GM23338 (cell line): ENCODE measurements around the gene CLEC5A. TPM values are rescaled to one million over a fixed set of nuclear protein-coding genes. Genes with fewer than 3 reads are reported as not detected.
A peak's percentile ranks its signal among the peaks of the same experiment; 100 is the strongest.

ENCODE experiments used
- ATAC-seq: fragments of 200-7000 bp; cut with Tn5 transposase; 3 replicates; pipeline ENCODE4 v1.9.1; 2020
- DNase-seq: peaks from one replicate; pipeline ENCODE4 v3.0.0-alpha.2; 2015; ENCODE audit warnings: low spot score
- H2AFZ ChIP-seq: fragments of 200-600 bp; sonication (generic); 2 replicates; pipeline ENCODE4 v1.8.0; 2016; ENCODE audit warnings: antibody characterized with exemption, mild to moderate bottlenecking, moderate library complexity
- H3F3A ChIP-seq: fragments of 200-600 bp; sonication (generic); replicated peaks from 2 replicates; pipeline ENCODE4 v1.8.0; 2017; ENCODE audit warnings: antibody characterized with exemption, mixed run types, low read depth
- H3K27ac ChIP-seq: fragments of 200-600 bp; sonication (generic); 2 replicates; pipeline ENCODE4 v1.6.1; 2016; ENCODE audit warnings: low read depth
- H3K27me3 ChIP-seq: fragments of 200-600 bp; sonication (generic); 2 replicates; pipeline ENCODE4 v1.8.0; 2016; ENCODE audit warnings: mild to moderate bottlenecking, mixed run types, moderate library complexity; ENCODE audit not compliant: insufficient read depth
- H3K36me3 ChIP-seq: fragments of 200-600 bp; sonication (generic); 2 replicates; pipeline ENCODE4 v1.8.0; 2016; ENCODE audit warnings: mild to moderate bottlenecking; ENCODE audit not compliant: insufficient read depth
- H3K4me1 ChIP-seq: fragments of 200-600 bp; sonication (generic); 2 replicates; pipeline ENCODE4 v1.8.0; 2016; ENCODE audit warnings: mild to moderate bottlenecking, moderate library complexity; ENCODE audit not compliant: insufficient read depth
- H3K4me2 ChIP-seq: fragments of 200-600 bp; sonication (generic); 2 replicates; pipeline ENCODE4 v1.7.1; 2017; ENCODE audit warnings: mixed run types
- H3K4me3 ChIP-seq: fragments of 200-600 bp; sonication (generic); 2 replicates; pipeline ENCODE4 v1.6.1; 2016; ENCODE audit warnings: mixed run types
- H3K79me2 ChIP-seq: fragments of 200-600 bp; sonication (generic); replicated peaks from 2 replicates; pipeline ENCODE4 v1.8.0; 2017; ENCODE audit warnings: mild to moderate bottlenecking; ENCODE audit not compliant: insufficient read depth
- H3K9me2 ChIP-seq: fragments of 200-600 bp; sonication (generic); 2 replicates; pipeline ENCODE4 v1.8.0; 2017; ENCODE audit not compliant: insufficient read depth
- H4K20me1 ChIP-seq: fragments of 200-600 bp; sonication (generic); replicated peaks from 2 replicates; pipeline ENCODE4 v1.8.0; 2017; ENCODE audit warnings: mild to moderate bottlenecking; ENCODE audit not compliant: insufficient read depth
- H3K27ac Mint-ChIP-seq: 2 replicates; pipeline ENCODE4 v1.8.0; 2020; ENCODE audit warnings: inconsistent platforms, mild to moderate bottlenecking, moderate library complexity, mixed read lengths
- H3K27me3 Mint-ChIP-seq: 3 replicates; pipeline ENCODE4 v1.8.0; 2022; ENCODE audit warnings: low read depth, mild to moderate bottlenecking, moderate library complexity, mixed read lengths, inconsistent platforms; ENCODE audit not compliant: insufficient read depth, poor library complexity
- H3K36me3 Mint-ChIP-seq: 3 replicates; pipeline ENCODE4 v1.8.0; 2021; ENCODE audit warnings: low read depth, mild to moderate bottlenecking, inconsistent platforms, moderate library complexity, mixed read lengths
- H3K4me1 Mint-ChIP-seq: 3 replicates; pipeline ENCODE4 v1.8.0; 2020; ENCODE audit warnings: mild to moderate bottlenecking, inconsistent platforms, mixed read lengths
- H3K4me3 Mint-ChIP-seq: 3 replicates; pipeline ENCODE4 v1.8.0; 2021; ENCODE audit warnings: moderate library complexity, mild to moderate bottlenecking, inconsistent platforms, mixed read lengths
- H3K9me3 Mint-ChIP-seq: 3 replicates; pipeline ENCODE4 v1.8.0; 2020; ENCODE audit warnings: moderate library complexity, mild to moderate bottlenecking, inconsistent platforms, mixed read lengths
- EZH2 ChIP-seq: fragments of 200-600 bp; sonication (generic); IDR thresholded peaks from one replicate; pipeline ENCODE4 v1.8.0; 2017; ENCODE audit warnings: antibody characterized with exemption, mild to moderate bottlenecking, low read depth; ENCODE audit not compliant: unreplicated experiment
- JUNB ChIP-seq: IDR thresholded peaks from one replicate; pipeline ENCODE4 v1.6.1; 2016; ENCODE audit warnings: antibody characterized with exemption; ENCODE audit not compliant: unreplicated experiment
- NANOG ChIP-seq: IDR thresholded peaks from 2 replicates; pipeline ENCODE4 v1.6.1; 2016; ENCODE audit warnings: antibody characterized with exemption, borderline replicate concordance
- POLR2AphosphoS5 ChIP-seq: IDR thresholded peaks from 2 replicates; pipeline ENCODE4 v1.6.1; 2016; ENCODE audit warnings: antibody characterized with exemption, low read depth
- REST ChIP-seq: IDR thresholded peaks from one replicate; pipeline ENCODE4 v1.6.1; 2018; ENCODE audit warnings: antibody characterized with exemption; ENCODE audit not compliant: unreplicated experiment
- STAT1 ChIP-seq: IDR thresholded peaks from one replicate; pipeline ENCODE4 v1.6.1; 2016; ENCODE audit warnings: antibody characterized with exemption; ENCODE audit not compliant: unreplicated experiment
- ZNF114 ChIP-seq: fragments of 250-450 bp; sonication (Bioruptor Pico); IDR thresholded peaks from 2 replicates; pipeline ENCODE4 v1.5.0; 2020; ENCODE audit warnings: mild to moderate bottlenecking, moderate library complexity
- polyA plus RNA-seq: library from polyadenylated mRNA; unstranded; fragments of >200 nt; fragmentation: Nextera tagmentation; extraction: Ambion mirVana; gene quantifications from 2 replicates; pipeline ENCODE4 v1.2.1, GENCODE V29; 2016
- total RNA-seq: library from RNA; depleted of rRNA; stranded (reverse); fragments of >200 nt; shearing (Covaris generic); gene quantifications from 2 replicates; pipeline ENCODE4 v1.2.3, GENCODE V29; 2014
- TF ChIP-seq, protein P1 (sequence below), 2 experiments: fragments of 200-600 bp in 1 of 2; sonication (generic) in 1 of 2; conservative IDR thresholded peaks; 2 replicates each; pipeline versions ENCODE4 v1.5.1 to v1.6.1; 2016 to 2017; ENCODE audit warnings: antibody characterized with exemption in 2 of 2, low read depth in 2 of 2, mild to moderate bottlenecking in 2 of 2, moderate library complexity in 1 of 2
- TF ChIP-seq, protein P2 (sequence below): IDR thresholded peaks from 2 replicates; pipeline ENCODE4 v1.6.1; 2016; ENCODE audit warnings: antibody characterized with exemption
- TF ChIP-seq, protein P3 (sequence below): fragments of 250-450 bp; sonication (Bioruptor Pico); IDR thresholded peaks from 2 replicates; pipeline ENCODE4 v1.5.0; 2020; ENCODE audit warnings: mild to moderate bottlenecking, moderate library complexity

Gene CLEC5A
- total and polyA plus RNA-seq, 2 experiments from 2014 or later = not detected

- ATAC-seq = no peak
- Histone ChIP-seq H3K79me2 (no peaks in the 10 kb centered on the region), H3F3A (no peaks in the 10 kb centered on the region), H2AFZ (no peak overlapping the region), H3K36me3 (no peaks in the 10 kb centered on the region), H3K4me1 (no peaks in the 10 kb centered on the region), H3K27me3 (no peaks in the 10 kb centered on the region), H3K9me2 (no peaks in the 10 kb centered on the region), H3K27ac (no peak overlapping the region), H3K4me3 (no peak overlapping the region), H4K20me1 (no peaks in the 10 kb centered on the region), H3K4me2 (no peak overlapping the region)
- DNase-seq = peak; percentile 72
- peaks cover 5% of the 10 kb centered on the region for H3K27me3 Mint-ChIP-seq
- no peak for TF ChIP-seq REST
- TF ChIP-seq, protein P1, sequence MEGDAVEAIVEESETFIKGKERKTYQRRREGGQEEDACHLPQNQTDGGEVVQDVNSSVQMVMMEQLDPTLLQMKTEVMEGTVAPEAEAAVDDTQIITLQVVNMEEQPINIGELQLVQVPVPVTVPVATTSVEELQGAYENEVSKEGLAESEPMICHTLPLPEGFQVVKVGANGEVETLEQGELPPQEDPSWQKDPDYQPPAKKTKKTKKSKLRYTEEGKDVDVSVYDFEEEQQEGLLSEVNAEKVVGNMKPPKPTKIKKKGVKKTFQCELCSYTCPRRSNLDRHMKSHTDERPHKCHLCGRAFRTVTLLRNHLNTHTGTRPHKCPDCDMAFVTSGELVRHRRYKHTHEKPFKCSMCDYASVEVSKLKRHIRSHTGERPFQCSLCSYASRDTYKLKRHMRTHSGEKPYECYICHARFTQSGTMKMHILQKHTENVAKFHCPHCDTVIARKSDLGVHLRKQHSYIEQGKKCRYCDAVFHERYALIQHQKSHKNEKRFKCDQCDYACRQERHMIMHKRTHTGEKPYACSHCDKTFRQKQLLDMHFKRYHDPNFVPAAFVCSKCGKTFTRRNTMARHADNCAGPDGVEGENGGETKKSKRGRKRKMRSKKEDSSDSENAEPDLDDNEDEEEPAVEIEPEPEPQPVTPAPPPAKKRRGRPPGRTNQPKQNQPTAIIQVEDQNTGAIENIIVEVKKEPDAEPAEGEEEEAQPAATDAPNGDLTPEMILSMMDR (conservative IDR thresholded peaks at IDR 0.05; ENCODE audit: low read depth in 2 of 2) = peak; percentile 68 to 78
- TF ChIP-seq EZH2 = no peak
- no peak for TF ChIP-seq JUNB
- no peak for TF ChIP-seq STAT1
- H3K36me3 Mint-ChIP-seq = no peaks in the 10 kb centered on the region
- H3K4me3 Mint-ChIP-seq = no peak overlapping the region
- peaks cover 6% of the 10 kb centered on the region; the same call in 2 of the 3 replicates for H3K4me1 Mint-ChIP-seq
- H3K9me3 Mint-ChIP-seq = peaks cover 4% of the 10 kb centered on the region; the same call in 2 of the 3 replicates
- no peak overlapping the region for H3K27ac Mint-ChIP-seq
Measured at GRCh38 chr7:141974831-141975230, 28.1 kb upstream of the CLEC5A start.

- Histone ChIP-seq H3K79me2 (no peaks in the 10 kb centered on the region), H3K36me3 (no peaks in the 10 kb centered on the region), H3F3A (no peaks in the 10 kb centered on the region), H3K27me3 (no peaks in the 10 kb centered on the region), H3K4me3 (no peak within 1 kb of the TSS), H3K9me2 (no peaks in the 10 kb centered on the region), H2AFZ (no peak within 1 kb of the TSS), H3K4me1 (no peaks in the 10 kb centered on the region), H3K4me2 (no peak within 1 kb of the TSS), H4K20me1 (no peaks in the 10 kb centered on the region), H3K27ac (no peak within 1 kb of the TSS)
- peaks cover 5% of the 10 kb centered on the region for H3K27me3 Mint-ChIP-seq
- no peak within 1 kb of the TSS for H3K27ac Mint-ChIP-seq
- no peaks in the 10 kb centered on the region for H3K9me3 Mint-ChIP-seq
- no peak for DNase-seq
- ATAC-seq = no peak
- no peaks in the 10 kb centered on the region for H3K36me3 Mint-ChIP-seq
- H3K4me3 Mint-ChIP-seq = no peak within 1 kb of the TSS
- peaks cover 6% of the 10 kb centered on the region; the same call in 2 of the 3 replicates for H3K4me1 Mint-ChIP-seq
- TF ChIP-seq NANOG (no peak), JUNB (no peak), ZNF114 (no peak), POLR2AphosphoS5 (no peak)
- TF ChIP-seq, protein P2, sequence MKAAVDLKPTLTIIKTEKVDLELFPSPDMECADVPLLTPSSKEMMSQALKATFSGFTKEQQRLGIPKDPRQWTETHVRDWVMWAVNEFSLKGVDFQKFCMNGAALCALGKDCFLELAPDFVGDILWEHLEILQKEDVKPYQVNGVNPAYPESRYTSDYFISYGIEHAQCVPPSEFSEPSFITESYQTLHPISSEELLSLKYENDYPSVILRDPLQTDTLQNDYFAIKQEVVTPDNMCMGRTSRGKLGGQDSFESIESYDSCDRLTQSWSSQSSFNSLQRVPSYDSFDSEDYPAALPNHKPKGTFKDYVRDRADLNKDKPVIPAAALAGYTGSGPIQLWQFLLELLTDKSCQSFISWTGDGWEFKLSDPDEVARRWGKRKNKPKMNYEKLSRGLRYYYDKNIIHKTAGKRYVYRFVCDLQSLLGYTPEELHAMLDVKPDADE = no peak
- TF ChIP-seq, protein P3, sequence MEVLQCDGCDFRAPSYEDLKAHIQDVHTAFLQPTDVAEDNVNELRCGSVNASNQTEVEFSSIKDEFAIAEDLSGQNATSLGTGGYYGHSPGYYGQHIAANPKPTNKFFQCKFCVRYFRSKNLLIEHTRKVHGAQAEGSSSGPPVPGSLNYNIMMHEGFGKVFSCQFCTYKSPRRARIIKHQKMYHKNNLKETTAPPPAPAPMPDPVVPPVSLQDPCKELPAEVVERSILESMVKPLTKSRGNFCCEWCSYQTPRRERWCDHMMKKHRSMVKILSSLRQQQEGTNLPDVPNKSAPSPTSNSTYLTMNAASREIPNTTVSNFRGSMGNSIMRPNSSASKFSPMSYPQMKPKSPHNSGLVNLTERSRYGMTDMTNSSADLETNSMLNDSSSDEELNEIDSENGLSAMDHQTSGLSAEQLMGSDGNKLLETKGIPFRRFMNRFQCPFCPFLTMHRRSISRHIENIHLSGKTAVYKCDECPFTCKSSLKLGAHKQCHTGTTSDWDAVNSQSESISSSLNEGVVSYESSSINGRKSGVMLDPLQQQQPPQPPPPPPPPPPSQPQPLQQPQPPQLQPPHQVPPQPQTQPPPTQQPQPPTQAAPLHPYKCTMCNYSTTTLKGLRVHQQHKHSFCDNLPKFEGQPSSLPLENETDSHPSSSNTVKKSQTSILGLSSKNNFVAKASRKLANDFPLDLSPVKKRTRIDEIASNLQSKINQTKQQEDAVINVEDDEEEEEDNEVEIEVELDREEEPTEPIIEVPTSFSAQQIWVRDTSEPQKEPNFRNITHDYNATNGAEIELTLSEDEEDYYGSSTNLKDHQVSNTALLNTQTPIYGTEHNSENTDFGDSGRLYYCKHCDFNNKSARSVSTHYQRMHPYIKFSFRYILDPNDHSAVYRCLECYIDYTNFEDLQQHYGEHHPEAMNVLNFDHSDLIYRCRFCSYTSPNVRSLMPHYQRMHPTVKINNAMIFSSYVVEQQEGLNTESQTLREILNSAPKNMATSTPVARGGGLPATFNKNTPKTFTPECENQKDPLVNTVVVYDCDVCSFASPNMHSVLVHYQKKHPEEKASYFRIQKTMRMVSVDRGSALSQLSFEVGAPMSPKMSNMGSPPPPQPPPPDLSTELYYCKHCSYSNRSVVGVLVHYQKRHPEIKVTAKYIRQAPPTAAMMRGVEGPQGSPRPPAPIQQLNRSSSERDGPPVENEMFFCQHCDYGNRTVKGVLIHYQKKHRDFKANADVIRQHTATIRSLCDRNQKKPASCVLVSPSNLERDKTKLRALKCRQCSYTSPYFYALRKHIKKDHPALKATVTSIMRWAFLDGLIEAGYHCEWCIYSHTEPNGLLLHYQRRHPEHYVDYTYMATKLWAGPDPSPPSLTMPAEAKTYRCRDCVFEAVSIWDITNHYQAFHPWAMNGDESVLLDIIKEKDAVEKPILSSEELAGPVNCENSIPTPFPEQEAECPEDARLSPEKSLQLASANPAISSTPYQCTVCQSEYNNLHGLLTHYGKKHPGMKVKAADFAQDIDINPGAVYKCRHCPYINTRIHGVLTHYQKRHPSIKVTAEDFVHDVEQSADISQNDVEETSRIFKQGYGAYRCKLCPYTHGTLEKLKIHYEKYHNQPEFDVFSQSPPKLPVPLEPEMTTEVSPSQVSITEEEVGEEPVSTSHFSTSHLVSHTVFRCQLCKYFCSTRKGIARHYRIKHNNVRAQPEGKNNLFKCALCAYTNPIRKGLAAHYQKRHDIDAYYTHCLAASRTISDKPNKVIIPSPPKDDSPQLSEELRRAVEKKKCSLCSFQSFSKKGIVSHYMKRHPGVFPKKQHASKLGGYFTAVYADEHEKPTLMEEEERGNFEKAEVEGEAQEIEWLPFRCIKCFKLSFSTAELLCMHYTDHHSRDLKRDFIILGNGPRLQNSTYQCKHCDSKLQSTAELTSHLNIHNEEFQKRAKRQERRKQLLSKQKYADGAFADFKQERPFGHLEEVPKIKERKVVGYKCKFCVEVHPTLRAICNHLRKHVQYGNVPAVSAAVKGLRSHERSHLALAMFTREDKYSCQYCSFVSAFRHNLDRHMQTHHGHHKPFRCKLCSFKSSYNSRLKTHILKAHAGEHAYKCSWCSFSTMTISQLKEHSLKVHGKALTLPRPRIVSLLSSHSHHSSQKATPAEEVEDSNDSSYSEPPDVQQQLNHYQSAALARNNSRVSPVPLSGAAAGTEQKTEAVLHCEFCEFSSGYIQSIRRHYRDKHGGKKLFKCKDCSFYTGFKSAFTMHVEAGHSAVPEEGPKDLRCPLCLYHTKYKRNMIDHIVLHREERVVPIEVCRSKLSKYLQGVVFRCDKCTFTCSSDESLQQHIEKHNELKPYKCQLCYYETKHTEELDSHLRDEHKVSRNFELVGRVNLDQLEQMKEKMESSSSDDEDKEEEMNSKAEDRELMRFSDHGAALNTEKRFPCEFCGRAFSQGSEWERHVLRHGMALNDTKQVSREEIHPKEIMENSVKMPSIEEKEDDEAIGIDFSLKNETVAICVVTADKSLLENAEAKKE (CRISPR knock-in tag) = no peak
Measured at GRCh38 chr7:141973673-141974072, 26.9 kb upstream of the CLEC5A start, which contains the start of gene TAS2R38. Gene TAS2R38 (minus strand): TSS chr7:141973773. CDS start chr7:141973689, 84 bp downstream.
